ENCODE results near the gene JAZF1.
"Not testable (repeated sequence)": the region's sequence is repeated elsewhere in the genome, so short reads cannot be mapped to it uniquely, and the experiment has no call there.

The JAZF1 gene

GRCh38 chr7:28033386-28033785, 147.2 kb downstream of the JAZF1 start:
- DNase-seq: no peak

DNA sequence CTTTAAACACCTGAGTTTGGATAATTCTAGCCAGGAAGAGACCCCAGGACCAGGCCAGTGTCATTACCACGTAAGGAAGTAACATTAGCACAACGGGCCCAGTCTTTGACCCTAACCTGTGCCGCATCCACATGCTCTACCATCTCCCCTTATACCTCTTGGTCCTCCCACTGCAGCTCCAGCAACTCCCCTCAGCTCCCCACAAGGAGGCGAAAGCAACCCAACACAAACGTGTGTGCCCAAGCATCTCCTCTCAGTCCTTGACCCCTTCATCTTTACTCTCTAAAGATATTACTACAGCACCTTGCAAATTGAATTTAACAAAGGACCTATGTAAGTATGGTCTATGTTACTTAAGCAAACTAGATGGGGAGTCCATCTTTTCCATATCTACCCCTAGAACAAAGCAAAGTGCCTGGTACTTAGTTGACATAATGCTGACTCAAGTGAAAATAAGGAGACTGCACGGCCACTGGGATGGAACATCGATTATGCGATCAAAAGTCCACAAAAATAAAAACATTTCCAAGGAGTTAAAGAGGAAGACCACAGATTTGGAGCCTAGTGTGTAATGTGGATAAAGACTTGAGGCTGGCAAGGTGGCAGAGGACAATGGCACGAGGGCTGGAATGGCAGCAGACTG, 147.7 kb downstream of the JAZF1 start:
- no peak for DNase-seq

- no peak for DNase-seq
Observed at GRCh38 chr7:28029051-28029450, 151.5 kb downstream of the JAZF1 start.

DNA sequence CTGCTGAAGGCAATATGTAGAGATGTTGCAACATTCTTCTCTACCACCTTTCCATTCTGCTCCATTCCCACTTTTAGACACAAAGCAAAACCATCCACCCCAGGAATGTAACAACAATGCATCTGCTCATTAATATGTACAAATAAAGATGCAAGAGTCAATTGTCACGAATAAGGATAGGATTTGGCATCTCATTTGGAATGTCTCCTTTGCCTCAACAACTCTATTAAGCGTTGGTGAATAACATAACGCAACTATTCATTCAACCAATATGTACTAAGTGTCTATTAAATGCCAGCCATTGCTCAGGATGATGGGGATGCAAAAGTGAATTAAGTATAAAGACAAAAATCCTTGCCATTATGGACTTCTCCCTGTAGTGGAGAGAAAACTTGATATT, 152.1 kb downstream of the JAZF1 start:
- DNase-seq: no peak

- DNase-seq: no peak
Observed at GRCh38 chr7:28026237-28026636, 154.4 kb downstream of the JAZF1 start.

GRCh38 chr7:28024786-28025334, 155.7 kb downstream of the JAZF1 start:
- DNase-seq: no peak

DNA sequence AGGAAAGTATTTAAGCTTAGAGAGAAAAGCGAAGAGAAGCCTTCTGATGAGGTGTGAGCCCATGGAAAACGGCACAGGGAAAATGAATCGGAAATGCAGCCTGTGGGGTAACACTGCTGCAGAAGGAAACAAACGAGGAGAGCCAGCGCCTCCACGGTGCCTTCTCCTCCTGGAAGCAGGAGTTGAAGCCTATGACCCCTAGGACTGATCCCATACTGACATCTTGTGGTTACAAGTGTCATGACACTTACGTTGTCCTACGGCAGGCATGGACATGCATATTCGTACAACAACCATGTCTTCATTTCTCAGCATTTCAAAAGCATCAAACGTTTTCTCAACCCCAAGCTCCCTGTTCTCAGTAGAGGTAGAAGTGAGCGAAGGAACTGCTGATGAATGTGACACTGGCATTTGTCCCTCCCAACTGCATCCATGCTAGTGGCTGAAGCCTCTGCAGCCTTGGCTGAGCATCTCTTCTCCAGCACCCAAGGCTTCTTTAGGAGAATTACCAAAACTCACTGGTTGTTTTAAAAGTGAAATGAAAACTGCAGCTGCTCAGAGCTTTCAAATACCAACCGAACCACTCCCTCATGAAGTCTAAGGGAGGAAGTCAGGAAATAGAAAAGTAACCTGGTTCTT, 160.2 kb downstream of the JAZF1 start:
- DNase-seq: peak; percentile 30 to 32

- no peak for DNase-seq
Observed at GRCh38 chr7:28018856-28019465, 161.6 kb downstream of the JAZF1 start.

GRCh38 chr7:28018446-28018845, 162.1 kb downstream of the JAZF1 start:
- DNase-seq: no peak

- no peak for DNase-seq
Observed at GRCh38 chr7:28018020-28018419, 162.6 kb downstream of the JAZF1 start.

- DNase-seq: no peak
Observed at GRCh38 chr7:28017372-28017771, 163.2 kb downstream of the JAZF1 start.

GRCh38 chr7:28016297-28016696, 164.3 kb downstream of the JAZF1 start:
- no peak for DNase-seq

- no peak for DNase-seq
Observed at GRCh38 chr7:28015169-28015568, 165.4 kb downstream of the JAZF1 start.

- DNase-seq: not testable (repeated sequence)
Observed at GRCh38 chr7:28014340-28014739, 166.3 kb downstream of the JAZF1 start.

- DNase-seq: no peak
Observed at GRCh38 chr7:28013441-28013840, 167.2 kb downstream of the JAZF1 start.

DNA sequence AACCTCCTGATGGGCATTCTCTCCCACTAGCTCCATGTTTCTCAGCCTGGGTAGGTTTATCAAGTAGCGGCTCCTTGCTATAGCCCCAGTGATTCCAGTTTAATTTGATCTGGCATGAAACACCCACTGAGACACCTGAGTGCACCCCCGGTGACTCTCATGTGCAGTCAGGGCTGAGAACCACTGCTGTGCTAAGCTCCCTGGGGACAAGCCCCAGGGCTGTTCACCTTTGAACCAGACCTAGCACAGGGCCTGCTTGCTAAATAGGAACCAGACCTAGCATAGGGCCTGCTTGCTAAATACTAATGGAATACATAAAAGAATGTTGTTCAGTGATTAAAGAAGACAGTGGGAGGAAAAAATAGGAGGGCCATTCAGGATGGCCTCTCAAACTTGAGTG, 167.6 kb downstream of the JAZF1 start:
- no peak for DNase-seq

GRCh38 chr7:28008911-28009310, 171.7 kb downstream of the JAZF1 start:
- no peak for DNase-seq

GRCh38 chr7:28008171-28008570, 172.4 kb downstream of the JAZF1 start:
- no peak for DNase-seq

GRCh38 chr7:28006491-28006890, 174.1 kb downstream of the JAZF1 start:
- DNase-seq: no peak

DNA sequence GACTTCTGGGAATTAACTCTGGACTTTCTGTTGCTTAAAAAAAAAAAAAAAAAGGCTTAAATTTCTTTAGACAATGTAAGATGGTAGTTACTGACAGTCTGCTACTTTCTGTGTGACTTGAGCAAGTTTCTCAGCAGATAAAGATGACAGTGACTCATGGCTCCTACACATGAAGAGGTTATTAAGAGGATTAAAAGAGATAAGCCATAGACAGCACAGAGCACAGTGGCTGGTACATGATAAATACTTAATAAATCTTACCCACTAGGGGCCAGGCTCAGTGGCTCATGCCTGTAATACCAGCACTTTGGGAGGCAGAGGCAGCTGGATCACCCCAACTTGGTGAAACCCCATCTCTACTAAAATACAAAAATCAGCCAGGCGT, 174.8 kb downstream of the JAZF1 start:
- DNase-seq: no peak

GRCh38 chr7:28005075-28005846, 175.3 kb downstream of the JAZF1 start:
- DNase-seq: no peak

- DNase-seq: no peak
Observed at GRCh38 chr7:28003408-28003807, 177.2 kb downstream of the JAZF1 start.

GRCh38 chr7:28002638-28003037, 178.0 kb downstream of the JAZF1 start:
- no peak for DNase-seq
